Skin of body (tissue), 2 donors: Measurements from ENCODE around the gene CEBPA. TPM values are rescaled to one million over a fixed set of nuclear protein-coding genes. Genes with fewer than 3 reads are reported as not detected.
"Not testable (repeated sequence)": the region's sequence is repeated elsewhere in the genome, so short reads cannot be mapped to it uniquely, and the experiment has no call there.

Source experiments
- DNase-seq: peaks from one replicate; lab custom pipeline; 2025; lab: John Stamatoyannopoulos, UW
- total RNA-seq: library from RNA; depleted of rRNA; stranded (reverse); fragments of >200 nt; gene quantifications from one replicate; pipeline ENCODE4 v1.2.3, GENCODE V29; 2014

The CEBPA gene
- total RNA-seq, 1 donor from 2014 or later = 70.0 TPM

DNA sequence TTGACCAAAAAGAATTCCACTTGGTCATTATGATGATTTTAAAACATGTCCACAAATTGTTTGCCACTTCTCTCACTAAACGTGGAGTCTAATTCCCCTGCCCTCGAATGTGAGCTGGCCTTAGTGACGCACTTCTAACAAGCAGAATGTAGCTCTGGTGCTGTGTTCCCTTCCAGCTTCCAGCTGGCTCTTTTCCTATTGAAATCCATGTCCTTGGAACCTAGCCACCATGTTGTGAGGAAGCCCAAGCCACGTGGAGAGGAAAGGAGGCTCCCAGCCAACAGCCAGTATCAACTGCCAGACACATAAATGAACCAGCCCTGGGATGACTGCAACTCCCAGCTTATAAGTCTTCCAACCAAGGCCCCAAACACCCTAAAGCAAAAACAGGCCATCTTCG, 23.6 kb upstream of the CEBPA start:
- DNase-seq = no peak

DNA sequence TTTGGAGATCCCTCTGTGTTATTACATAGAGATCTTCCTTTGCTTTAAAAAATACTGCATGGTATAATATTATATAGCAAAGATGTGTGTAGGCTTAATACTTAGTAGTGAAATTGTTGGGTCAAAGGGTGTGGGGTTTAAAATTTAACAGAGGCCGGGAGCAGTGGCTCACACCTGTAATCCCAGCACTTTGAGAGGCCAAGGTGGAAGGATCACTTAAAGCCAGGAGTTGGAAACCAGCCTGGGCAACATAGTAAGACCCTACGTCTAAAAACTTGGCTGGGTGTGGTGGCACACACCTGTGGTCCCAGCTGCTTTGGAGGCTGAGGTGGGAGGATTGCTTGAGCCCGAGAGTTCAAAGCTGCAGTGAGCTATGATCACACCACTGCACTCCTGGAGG, 22.3 kb upstream of the CEBPA start:
- DNase-seq = no peak

DNA sequence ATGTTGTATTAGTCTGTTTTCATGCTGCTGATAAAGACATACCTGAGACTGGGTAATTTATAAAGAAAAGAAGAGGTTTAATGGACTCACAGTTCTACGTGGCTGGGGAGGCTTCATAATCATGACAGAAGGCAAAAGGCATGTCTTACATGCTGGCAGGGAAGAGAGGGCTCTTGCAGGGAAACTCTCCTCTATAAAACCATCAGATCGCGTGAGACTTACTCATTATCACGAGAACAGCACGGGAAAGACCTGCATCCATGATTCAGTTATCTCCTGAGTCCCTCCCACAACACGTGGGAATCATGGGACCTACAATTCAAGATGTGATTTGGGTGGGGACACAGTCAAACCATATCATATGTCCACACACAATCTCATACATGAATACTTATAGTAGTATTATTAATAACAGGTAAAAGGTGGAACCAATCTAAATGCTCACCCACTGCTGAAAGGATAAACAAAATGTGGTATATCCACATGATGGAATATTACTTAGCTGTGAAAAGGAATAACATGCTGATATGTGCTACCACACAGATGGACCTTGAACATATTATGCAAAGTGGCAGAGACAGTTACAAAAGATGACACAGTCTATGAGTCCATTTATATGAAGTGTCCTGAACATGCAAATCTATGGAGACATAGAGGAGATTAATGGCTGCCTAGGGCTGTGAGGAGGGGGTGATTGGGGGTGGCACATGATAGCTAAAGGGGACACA, 20.9 kb upstream of the CEBPA start:
- DNase-seq = no peak

DNA sequence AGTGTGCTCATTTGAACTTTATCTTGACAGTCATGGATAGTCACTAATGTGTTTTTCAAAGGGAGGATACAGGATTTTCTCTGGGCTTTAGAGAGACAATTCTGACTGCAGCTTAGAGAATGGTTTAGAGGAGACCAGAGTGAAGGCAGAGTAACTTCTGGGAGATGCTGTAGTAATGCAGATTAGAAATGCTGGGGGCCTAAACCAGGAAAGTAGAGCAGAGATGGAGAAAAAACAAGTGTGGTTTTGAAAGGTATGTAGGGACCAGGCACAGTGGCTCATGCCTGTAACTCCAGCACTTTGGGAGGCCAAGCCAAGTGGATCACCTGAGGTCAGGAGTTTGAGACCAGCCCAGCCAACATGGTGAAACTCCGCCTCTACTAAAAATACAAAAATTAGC, 18.3 kb upstream of the CEBPA start:
- DNase-seq = no peak

DNA sequence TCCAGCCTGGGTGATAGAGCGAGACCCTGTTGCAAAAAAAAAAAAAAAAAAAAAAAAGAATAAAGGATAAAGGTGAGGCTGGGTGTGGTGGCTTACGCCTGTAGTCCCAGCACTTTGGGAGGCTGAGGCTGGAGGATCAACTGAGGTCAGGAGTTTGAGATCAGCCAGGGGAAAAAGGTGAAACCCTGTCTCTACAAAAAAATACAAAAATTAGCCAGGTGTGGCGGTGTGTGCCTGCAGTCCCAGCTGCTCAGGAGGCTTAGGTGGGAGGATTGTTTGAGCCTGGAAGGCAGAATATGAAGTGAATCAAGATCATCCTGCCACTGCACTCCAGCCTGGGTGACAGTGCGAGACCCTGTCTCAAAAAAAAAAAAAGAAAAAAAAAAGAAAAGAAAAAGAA, 15.7 kb upstream of the CEBPA start:
- not testable (repeated sequence) for DNase-seq

DNA sequence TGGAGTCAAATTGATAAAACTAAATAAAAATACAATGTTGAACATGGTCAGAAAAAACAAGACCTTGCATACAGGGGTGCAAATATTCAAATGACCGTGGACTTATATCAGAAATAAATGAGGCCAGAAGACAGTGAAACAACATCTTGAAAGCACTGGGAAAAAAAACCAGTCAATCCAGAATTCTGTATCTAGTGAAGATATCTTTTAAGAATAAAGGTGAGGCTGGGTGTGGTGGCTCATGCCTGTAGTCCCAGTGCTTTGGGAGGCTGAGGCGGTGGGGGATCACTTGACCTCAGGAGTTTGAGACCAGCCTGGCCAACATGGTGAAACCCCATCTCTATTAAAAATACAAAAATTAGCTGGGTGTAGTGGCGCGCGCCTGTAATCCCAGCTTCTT, 15.2 kb upstream of the CEBPA start:
- DNase-seq = no peak

DNA sequence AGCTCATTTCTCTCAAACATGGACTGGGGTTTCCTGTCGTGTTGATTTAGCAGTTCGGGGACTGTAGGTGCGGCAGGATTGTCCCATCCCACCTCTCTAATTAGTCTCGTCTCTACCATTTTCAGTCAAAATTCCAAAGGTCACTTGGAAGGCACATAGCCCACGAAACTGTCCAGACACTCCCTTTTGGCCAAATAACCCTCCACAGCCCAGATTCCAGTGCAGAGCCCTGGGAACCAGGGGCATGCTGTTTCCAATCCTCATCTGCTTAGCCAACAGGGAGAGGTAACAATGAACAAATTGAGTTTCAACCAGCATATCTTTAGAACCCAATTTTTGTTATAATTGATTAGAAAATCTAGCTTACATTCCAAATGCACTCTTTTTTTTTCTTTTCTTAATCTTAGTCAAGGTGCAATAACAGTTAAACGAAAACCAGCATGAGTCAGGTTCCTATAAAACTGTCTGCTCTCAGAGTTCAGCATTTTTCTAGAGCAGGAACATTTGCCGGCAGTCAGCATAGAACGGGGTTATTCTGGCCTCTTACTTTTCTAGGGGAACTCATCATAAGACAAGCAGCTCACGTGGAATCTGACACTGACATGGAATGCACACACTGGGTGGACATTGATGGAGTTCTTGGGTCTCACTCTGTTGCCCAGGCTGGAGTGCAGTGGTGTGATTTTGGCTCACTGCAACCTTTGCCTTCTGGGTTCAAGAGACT, 14.4 kb upstream of the CEBPA start:
- no peak for DNase-seq

DNA sequence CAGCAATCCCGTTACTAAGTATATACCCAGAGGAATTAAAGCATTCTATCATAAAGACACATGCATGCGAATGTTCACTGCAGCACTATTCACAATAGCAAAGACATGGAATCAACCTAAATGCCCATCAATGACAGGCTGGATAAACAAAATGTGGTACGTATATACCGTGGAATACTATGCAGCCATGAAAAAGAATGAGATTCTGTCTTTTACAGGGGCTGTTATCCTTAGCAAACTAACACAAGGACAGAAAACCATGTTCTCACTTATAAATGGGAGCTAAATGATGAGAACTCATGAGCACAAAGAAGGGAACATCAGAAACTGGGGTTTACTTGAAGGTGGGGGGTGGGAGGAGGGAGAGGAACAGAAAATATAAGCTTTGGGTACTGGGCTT, 10.5 kb upstream of the CEBPA start:
- DNase-seq = not testable (repeated sequence)

DNA sequence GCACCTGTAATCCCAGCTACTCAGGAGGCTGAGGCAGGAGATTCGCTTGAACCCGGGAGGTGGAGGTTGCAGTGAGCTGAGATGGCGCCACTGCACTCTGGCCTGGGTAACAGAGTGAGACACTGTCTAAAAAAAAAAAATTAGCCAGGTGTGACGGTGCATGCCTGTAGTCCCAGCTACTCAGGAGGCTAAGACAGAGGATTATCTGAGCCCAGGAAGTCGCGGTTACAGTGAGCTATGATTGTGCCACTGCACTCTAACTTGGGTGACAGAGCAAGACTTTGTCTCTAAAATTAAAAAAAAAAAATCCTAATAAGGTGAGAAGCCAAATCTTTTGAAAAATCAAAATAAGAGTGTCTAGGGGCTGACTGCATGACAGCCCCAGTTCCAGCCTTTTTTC, 9.7 kb upstream of the CEBPA start:
- no peak for DNase-seq

DNA sequence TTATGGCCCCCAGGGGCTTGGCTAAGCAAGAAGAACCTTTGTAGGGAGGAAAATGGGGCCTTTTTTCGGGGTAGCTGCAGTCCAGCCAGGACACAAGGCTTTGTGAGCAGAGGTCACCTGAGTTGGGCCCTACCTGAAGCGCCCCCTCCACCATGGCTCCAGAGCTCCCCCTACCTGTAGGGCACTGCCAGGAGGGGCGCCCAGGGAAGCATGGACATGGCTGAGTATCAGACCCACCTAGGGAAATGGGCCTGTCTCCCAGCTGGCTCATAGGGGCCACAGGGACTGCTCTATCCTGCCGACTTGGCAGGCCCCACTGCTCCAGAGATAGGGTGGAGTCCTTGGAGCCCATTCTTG, 9.0 kb upstream of the CEBPA start:
- no peak for DNase-seq

DNA sequence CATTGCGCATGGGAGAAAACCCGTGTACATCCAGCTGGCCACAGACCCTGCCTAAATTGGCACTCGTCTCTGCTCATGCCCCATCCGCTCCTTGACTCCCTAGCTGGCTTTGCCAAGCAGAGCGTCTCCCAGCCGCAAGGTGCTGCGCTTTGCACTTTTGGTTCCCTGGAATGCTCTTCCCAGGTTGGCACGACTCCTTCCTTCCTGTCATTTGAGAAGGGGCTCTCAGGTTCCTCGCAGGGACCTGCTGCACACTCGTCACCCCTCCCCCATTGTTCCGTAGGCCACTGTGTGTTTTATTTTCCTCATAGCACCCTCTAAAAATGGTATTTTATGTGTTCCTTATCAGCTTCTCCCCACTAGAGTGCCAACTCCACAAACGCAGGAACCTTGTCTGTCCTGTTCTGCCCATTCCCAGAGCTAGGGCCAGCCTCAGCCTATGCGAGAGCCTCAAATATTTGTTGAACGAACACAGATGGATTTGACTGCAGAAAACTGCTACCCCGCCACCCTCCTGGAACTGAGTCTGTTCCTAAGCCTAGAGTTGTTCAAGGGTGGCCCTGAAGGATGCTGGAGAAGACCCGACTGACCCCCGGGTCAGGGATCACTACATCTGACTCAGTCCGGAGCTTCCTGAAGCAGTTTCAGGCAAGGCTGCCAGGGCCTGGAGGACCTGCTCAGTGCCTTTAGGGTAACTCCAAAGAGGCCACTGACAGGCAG, 8.4 kb upstream of the CEBPA start:
- DNase-seq = no peak

DNA sequence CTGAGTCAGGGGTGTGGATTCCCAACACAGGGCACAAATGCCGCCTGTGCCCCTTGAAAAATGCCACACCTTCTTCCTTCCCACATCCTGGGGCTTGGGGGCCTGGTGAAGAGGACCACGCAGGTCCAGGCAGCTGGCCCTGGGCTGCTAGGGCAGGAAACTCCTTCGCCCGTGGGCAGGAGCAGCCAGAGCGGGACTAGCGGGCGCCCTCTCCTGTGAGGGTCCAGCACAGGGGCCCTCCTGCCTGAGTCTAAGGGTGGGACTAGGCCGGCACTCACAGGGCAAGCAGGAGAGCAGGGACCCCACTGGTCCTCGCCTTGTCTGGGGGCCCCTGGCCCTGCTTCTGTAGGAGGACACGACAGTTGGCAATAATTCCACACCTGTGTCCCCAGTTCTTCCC, 7.5 kb upstream of the CEBPA start:
- DNase-seq = no peak

DNA sequence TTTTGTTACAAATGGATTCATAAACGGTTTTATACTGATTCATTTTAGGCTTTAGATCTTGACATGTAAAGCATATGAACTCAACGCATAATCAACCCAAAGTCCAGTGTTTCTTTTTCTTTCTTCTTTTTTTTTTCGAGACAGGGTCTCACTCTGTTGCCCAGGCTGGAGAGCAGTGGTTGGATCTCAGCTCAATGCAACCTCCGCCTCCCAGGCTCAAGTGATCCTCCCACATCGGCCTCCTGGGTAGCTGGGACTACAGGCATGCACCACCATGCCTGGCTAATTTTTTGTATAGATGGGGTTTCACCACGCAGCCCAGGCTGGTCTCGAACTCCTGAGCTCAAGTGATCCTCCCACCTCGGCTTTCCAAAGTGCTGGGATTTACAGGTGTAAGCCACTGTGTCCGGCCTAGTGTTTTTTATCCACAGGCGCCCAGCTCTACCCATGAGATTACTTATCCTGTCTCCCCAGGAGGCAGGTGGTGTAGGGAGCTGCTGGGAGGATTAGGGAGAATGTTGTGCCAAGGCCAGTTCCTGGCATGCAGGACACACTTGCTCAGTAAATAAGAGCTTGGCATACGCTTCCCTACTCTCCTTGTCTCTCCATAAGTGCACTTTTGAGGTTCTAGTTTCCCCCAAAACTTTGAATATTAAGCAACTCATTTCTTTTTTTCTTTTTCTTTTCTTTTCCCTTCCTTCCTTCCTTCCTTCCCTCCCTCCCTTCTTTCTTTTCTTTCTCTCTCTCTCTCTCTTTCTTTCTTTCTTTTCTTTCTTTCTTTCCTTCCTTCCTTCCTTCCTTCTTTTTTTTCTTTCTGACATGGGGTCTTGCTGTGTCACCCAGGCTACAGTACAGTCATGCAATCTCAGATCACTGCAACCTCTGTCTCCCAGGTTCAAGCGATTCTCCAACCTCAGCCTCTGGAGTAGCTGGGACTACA, 4.8 kb upstream of the CEBPA start:
- DNase-seq = no peak

DNA sequence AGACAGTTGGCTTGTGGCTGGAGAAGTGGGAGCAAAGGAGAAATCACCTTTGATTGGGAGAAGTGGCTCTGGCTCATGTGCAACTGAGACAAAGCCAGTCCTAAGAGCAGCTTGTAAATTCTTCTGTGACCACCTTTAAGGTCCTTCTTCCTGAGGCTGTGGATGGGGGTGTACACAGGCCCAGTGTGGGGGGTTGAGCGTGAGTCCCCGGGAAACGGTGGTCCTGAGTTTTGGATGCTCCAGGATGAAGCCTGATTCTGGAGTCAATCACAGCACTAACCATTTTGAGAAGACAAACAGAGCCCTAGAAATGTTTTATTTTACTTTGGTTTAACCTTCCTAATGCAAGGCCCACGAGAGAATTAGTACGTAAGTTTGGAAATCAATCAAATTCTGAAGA, 3.9 kb upstream of the CEBPA start:
- DNase-seq = no peak

DNA sequence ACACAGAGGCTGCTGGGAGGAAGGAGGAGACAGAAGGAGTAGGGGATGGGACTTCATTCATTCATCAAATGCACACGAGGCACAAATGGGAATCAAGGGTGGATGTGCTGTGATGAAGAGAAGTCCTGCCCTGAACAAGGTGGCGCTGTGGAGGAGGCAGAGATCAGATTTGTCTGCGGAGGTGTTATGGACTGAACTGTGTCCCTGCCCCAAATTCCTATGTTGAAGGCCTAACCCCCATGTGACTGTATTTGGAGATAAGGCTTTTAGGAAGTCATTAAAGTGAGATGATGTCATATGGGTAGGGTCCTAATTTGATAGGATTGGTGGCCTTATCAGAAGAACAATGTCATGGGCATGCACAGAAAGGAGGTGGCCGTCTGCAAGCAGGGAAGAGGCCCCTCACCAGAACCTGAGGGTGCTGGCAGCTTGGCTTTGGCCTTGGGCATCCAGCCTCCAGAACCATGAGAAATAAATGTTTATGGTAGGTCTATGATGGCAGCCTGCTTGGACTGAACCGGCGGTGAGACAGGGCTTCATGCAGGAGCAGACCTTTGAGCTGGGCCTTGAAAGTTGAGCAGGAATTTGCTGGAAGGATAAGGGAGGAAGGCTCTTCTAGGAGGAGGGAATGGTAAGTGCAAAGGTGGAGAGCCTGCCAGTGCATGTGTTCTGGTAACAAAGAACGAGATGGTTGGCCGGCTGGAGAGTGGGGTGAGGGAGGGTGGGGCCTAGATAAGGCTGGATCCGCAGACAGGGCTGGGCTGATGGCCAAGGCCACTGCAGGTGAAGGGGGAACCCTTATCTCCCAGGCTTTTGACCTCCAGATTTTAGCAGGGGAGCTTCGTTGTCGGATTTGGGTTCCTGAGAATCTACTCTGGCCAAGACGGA, 2.7 kb upstream of the CEBPA start:
- DNase-seq = no peak

DNA sequence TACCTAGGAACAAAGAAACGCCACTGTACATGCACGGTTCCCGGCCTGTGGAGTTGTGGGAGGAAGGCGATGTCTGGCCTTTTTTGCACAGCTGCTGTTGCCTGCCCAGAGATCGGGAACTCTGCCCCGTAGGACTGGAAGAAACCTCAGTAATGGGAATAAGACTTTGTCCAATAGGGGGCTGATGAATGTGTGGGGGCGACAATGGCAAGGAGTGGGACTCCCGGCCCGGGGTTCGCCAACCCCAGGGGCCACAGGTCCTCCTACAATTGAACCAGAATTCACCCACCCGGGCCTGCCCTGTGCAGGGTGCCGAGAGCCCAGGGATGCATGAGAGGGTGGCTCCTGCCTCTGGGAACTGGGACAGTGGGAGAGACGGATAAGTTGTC, 2.0 kb upstream of the CEBPA start:
- no peak for DNase-seq

DNA sequence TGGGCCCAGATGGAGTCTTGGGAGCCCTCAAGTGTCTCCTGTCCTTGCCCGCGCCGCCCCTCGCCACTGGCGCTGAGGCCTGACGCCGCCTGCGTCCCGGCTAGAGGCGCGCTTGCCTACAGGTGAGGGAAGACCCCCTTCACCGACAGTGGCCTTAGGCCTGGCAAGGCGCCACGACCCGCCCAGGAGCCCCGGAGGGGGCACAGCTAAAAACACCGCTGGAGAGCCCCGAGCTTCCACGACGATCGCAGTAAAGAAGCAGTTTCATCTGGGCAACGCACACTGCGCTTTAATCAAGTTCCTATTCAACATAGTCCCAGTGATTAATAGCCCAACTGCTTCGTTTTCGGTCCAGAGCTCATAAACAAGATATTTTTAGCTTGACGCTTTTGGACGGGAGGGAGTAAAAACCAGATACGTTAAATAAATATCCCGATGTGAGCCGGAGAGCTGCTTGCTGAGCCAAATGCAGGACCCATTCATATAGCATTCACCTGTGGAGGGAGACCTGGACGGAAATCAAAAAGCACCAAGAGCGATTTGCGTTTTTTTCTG, 1.5 kb upstream of the CEBPA start:
- peak; percentile 83 for DNase-seq

DNA sequence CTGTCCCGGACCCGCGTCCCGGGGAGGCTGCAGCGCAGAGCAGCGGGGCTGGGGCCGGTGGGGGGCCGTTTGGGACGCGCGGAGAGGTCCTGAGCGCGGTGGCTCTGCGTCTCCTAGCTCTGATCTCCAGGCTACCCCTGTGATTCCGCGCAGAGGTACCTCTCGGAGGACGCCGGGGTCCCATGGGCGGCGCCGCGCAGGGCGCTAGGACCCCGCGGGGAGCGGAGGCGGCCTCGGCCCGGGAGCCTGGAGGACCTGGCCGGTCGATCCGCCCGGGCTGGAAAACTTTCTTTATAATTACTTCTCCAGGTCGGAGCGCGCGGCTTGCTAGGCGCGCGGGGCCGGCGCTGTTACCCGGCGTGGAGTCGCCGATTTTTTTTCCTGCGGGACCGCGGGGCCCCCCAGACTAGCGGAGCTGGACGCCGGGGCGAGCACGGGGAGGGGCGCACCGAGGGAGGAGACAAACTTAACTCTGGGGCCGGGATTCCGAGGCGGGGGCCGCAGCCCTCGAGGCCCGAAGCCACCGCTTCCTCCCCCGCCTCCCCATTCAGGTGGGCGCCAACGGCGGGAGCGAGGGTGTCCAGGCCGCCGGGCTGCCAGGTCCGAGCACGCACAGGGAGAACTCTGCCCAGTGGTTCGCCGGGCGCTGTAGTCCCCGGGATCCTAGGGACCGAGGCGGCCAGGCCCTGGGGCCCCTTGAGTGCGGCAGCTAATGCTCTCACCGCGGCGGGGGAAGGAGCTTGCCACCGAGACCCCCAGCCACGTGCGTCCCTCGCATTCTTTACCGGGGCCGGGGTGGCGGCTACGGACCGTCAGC, 848 bp upstream of the CEBPA start:
- DNase-seq = peak; percentile 52

DNA sequence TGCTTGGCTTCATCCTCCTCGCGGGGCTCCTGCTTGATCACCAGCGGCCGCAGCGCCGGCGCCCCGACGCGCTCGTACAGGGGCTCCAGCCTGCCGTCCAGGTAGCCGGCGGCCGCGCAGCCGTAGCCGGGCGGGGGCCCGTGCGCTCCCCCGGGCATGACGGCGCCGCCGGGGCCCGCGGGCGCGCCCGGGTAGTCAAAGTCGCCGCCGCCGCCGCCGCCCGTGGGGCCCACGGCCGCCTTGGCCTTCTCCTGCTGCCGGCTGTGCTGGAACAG, 497 bp downstream of the CEBPA start:
- no peak for DNase-seq
